ENCODE results near the gene GPR137B.

Gene GPR137B

GRCh38 chr1:236166041-236166440 is 23.7 kb downstream of the GPR137B start:
- H3K36me3 ChIP-seq, result no peaks in the 10 kb centered on the region
- no peaks in the 10 kb centered on the region for H3K27me3 ChIP-seq
- no peak overlapping the region for H3K27ac ChIP-seq
- no peaks in the 10 kb centered on the region for H3K9me3 ChIP-seq
- no peaks in the 10 kb centered on the region for H3K4me1 ChIP-seq (ENCODE audit: control insufficient read depth in 1 of 2, insufficient read depth in 1 of 2, low read depth in 1 of 2, low read length in 1 of 2)
- no peak overlapping the region for H3K4me3 ChIP-seq (ENCODE audit: low read depth in 1 of 2, low read length in 1 of 2)
- no peak for TF ChIP-seq CTCF (IDR thresholded peaks at IDR 0.05)

GRCh38 chr1:236167154-236167553 is 24.8 kb downstream of the GPR137B start:
- H3K27ac ChIP-seq, result no peak overlapping the region
- H3K4me1 ChIP-seq (ENCODE audit: control insufficient read depth in 1 of 2, insufficient read depth in 1 of 2, low read depth in 1 of 2, low read length in 1 of 2), result no peaks in the 10 kb centered on the region
- no peaks in the 10 kb centered on the region for H3K27me3 ChIP-seq
- H3K9me3 ChIP-seq, result no peaks in the 10 kb centered on the region
- no peak for TF ChIP-seq CTCF (IDR thresholded peaks at IDR 0.05)
- H3K36me3 ChIP-seq, result no peaks in the 10 kb centered on the region
- no peak overlapping the region for H3K4me3 ChIP-seq (ENCODE audit: low read depth in 1 of 2, low read length in 1 of 2)

GRCh38 chr1:236167578-236167977 is 25.2 kb downstream of the GPR137B start:
- TF ChIP-seq CTCF (IDR thresholded peaks at IDR 0.05), result no peak
- Histone ChIP-seq H3K4me3 (ENCODE audit: low read depth in 1 of 2, low read length in 1 of 2) (no peak overlapping the region), H3K9me3 (no peaks in the 10 kb centered on the region), H3K36me3 (no peaks in the 10 kb centered on the region), H3K27me3 (no peaks in the 10 kb centered on the region), H3K4me1 (ENCODE audit: control insufficient read depth in 1 of 2, insufficient read depth in 1 of 2, low read depth in 1 of 2, low read length in 1 of 2) (no peaks in the 10 kb centered on the region), H3K27ac (no peak overlapping the region)

- no peak overlapping the region for H3K4me3 ChIP-seq (ENCODE audit: low read depth in 1 of 2, low read length in 1 of 2)
- no peaks in the 10 kb centered on the region for H3K9me3 ChIP-seq
- H3K4me1 ChIP-seq (ENCODE audit: control insufficient read depth in 1 of 2, insufficient read depth in 1 of 2, low read depth in 1 of 2, low read length in 1 of 2), result no peaks in the 10 kb centered on the region
- H3K27ac ChIP-seq, result no peak overlapping the region
- TF ChIP-seq CTCF (IDR thresholded peaks at IDR 0.05), result no peak
- no peaks in the 10 kb centered on the region for H3K36me3 ChIP-seq
- no peaks in the 10 kb centered on the region for H3K27me3 ChIP-seq
Measured at GRCh38 chr1:236168716-236169429, 26.5 kb downstream of the GPR137B start.

GRCh38 chr1:236172041-236172579 is 29.8 kb downstream of the GPR137B start:
- no peak for TF ChIP-seq CTCF (IDR thresholded peaks at IDR 0.05)
- no peak overlapping the region for H3K4me3 ChIP-seq (ENCODE audit: low read depth in 1 of 2, low read length in 1 of 2)
- H3K4me1 ChIP-seq (ENCODE audit: control insufficient read depth in 1 of 2, insufficient read depth in 1 of 2, low read depth in 1 of 2, low read length in 1 of 2), result no peaks in the 10 kb centered on the region
- H3K27me3 ChIP-seq, result no peaks in the 10 kb centered on the region
- H3K9me3 ChIP-seq, result no peaks in the 10 kb centered on the region
- no peaks in the 10 kb centered on the region for H3K36me3 ChIP-seq
- no peak overlapping the region for H3K27ac ChIP-seq

Measured in neutrophil (primary cell).